H54 (cell line): ENCODE results near the gene UGT1A7.

Experiments
- DNase-seq: peaks from one replicate; pipeline ENCODE4 v3.0.0; 2011; ENCODE audit warnings: low spot score, mixed read lengths; ENCODE audit not compliant: insufficient read length
- FAIRE-seq: peaks from 3 replicates; lab custom pipeline; 2011; peaks lifted over from hg19 to GRCh38; lab: Jason Lieb, UNC
- POLR2A ChIP-seq: IDR thresholded peaks from 2 replicates; pipeline ENCODE4 v1.6.1; 2011; ENCODE audit warnings: low read depth, mild to moderate bottlenecking, low read length

UGT1A7 gene

GRCh38 chr2:233799716-233800115, 118.0 kb downstream of the UGT1A7 start:
- DNase-seq (no peak), FAIRE-seq (no peak)
- no peak for TF ChIP-seq POLR2A

GRCh38 chr2:233800208-233800607, 118.5 kb downstream of the UGT1A7 start:
- FAIRE-seq (no peak), DNase-seq (no peak)
- TF ChIP-seq POLR2A = no peak

- FAIRE-seq (no peak), DNase-seq (no peak)
- TF ChIP-seq POLR2A = no peak
Observed at GRCh38 chr2:233801357-233802131, 119.8 kb downstream of the UGT1A7 start.

- no peak for TF ChIP-seq POLR2A
- DNase-seq = no peak
- no peak for FAIRE-seq
Observed at GRCh38 chr2:233802132-233802815, 120.6 kb downstream of the UGT1A7 start.

GRCh38 chr2:233803292-233803911, 121.7 kb downstream of the UGT1A7 start:
- no peak for TF ChIP-seq POLR2A
- FAIRE-seq = no peak

GRCh38 chr2:233803994-233804393, 122.3 kb downstream of the UGT1A7 start:
- no peak for TF ChIP-seq POLR2A
- DNase-seq = no peak
- FAIRE-seq = no peak

More at GRCh38 chr2:233803292-233803911, 121.7 kb downstream of the UGT1A7 start:
- DNase-seq = no peak

- TF ChIP-seq POLR2A = no peak
- no peak for DNase-seq
- FAIRE-seq = no peak
Observed at GRCh38 chr2:233807215-233807865, 125.6 kb downstream of the UGT1A7 start.

GRCh38 chr2:233807966-233808935, 126.5 kb downstream of the UGT1A7 start:
- no peak for TF ChIP-seq POLR2A
- FAIRE-seq (no peak), DNase-seq (no peak)

- FAIRE-seq (no peak), DNase-seq (no peak)
- no peak for TF ChIP-seq POLR2A
Observed at GRCh38 chr2:233810385-233810784, 128.7 kb downstream of the UGT1A7 start.

GRCh38 chr2:233811087-233811486, 129.4 kb downstream of the UGT1A7 start:
- FAIRE-seq (no peak), DNase-seq (no peak)
- no peak for TF ChIP-seq POLR2A

- no peak for TF ChIP-seq POLR2A
- no peak for DNase-seq
- no peak for FAIRE-seq
Observed at GRCh38 chr2:233811732-233812131, 130.0 kb downstream of the UGT1A7 start.

- DNase-seq = no peak
- no peak for FAIRE-seq
- TF ChIP-seq POLR2A = no peak
Observed at GRCh38 chr2:233813236-233814055, 131.7 kb downstream of the UGT1A7 start.
